Activated CD8-positive, alpha-beta memory T cell treated with anti-CD3 and anti-CD28 coated beads for 24 hours (primary cell): Measurements from ENCODE around the gene EGF.

Experiments used
- DNase-seq: peaks from one replicate; pipeline ENCODE4 v3.0.0-alpha.2; 2020

The EGF gene

DNA sequence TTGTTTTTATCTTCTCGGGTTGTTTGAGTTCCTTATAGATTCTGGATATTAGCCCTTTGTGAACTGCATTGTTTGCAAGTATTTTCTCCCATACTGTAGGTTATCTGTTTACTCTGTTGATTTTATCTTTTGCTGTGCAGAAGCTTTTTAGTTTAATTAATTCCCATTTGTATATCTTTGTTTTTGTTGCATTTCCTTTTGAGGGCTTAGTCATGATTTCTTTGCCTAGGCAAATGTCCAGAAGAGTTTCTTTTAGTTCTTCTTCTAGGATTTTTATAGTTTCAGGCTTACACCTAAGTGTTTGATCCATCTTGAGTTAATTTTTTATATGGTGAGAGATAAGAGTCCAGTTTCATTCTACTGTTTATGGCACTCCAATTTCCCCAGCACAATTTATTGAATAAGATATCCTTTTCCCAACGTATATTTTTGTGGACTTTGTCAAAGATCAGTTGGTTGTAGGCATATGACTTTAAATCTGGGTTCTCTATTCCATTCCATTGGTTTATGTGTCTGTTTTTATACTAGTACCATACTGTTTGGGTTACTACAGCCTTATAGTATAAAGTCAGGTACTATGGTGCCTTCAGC is 54.3 kb downstream of the EGF start:
- no peak for DNase-seq

- no peak for DNase-seq
Measured at GRCh38 chr4:109967798-109968520, 55.3 kb downstream of the EGF start.

- DNase-seq = no peak
Measured at GRCh38 chr4:109969087-109969486, 56.4 kb downstream of the EGF start.

GRCh38 chr4:109969919-109970318 is 57.2 kb downstream of the EGF start:
- no peak for DNase-seq

DNA sequence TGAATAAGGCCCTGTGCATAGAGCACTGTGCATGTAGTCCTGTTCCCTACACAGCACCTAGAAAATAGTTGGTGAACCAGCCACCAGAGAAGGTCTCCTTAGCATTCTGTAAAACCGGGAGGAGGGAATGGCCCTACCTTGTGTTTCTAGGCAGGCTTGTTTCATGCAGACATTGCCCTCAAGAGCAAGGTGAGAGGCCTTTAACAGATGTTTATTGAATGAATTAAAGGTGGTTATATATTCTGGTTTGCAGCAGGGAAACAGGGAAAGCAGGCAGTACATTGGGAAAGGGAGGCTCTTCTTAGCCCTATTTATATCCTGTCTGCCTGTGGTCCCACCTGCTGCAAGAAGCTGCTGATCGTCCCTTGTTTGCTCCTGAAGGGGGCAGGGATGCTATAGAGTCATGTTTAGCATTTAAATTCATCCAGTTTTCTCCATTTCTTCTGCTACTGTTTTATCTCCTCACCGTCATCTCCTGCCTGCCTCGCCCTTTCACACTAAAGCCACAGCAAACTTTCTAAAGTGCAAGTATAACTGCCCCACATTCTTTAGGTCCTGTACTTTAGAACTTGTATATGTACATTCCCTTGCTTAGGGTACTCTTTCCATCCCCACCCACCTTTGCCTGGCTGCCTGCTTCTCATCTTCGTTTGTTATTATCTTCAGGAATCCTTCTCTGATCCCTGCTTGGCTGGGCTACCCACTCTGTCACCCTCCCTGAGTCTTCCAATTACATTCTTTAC is 60.3 kb downstream of the EGF start:
- no peak for DNase-seq

DNA sequence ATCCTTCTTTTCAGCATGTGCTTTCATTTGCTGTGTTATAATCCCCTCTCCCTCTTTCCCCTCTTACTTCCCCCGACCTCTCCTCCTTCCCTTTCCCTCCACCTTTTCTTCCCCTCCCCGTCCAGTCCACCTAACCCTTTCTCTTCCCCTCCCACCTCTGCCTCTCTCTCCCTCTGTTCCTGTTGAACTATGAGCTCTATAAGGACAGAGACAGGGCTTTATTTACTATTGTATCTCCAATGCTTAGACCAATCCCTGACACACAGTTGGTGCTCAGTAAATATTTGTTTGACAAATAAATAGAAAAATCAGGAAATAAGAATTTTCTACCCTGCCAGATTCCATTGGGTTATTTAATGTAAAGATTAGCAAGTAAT is 60.8 kb downstream of the EGF start:
- no peak for DNase-seq

- no peak for DNase-seq
Measured at GRCh38 chr4:109976189-109976588, 63.5 kb downstream of the EGF start.

DNA sequence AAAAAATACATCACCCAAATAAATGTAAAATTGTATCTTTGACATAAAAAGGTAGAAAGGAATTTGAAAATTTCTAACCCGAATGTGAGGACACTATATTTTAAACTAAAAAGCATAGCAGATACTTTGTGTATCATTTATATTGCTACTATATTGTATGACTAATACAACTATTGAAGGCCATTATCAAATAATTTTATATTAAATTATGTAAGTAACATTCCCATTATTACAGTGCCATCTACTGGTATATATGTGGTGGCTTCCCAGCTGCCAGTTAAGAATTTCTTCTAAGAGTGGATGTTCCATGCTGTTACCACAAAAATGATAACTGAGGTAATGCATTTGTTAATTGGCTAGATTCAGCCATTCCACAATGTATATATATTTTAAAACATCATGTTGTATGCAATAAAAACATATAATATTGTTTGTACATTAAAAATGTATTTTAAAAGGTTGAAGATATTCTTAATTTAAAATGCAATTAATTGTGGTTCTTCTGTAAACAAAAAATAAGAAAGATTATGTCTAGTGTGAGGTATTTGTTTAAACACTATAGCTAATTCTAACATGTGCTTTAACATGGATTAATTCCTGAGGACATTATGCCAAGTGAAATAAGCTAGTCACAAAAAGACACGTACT is 65.3 kb downstream of the EGF start:
- DNase-seq = no peak

- no peak for DNase-seq
Measured at GRCh38 chr4:109978704-109979454, 66.2 kb downstream of the EGF start.

DNA sequence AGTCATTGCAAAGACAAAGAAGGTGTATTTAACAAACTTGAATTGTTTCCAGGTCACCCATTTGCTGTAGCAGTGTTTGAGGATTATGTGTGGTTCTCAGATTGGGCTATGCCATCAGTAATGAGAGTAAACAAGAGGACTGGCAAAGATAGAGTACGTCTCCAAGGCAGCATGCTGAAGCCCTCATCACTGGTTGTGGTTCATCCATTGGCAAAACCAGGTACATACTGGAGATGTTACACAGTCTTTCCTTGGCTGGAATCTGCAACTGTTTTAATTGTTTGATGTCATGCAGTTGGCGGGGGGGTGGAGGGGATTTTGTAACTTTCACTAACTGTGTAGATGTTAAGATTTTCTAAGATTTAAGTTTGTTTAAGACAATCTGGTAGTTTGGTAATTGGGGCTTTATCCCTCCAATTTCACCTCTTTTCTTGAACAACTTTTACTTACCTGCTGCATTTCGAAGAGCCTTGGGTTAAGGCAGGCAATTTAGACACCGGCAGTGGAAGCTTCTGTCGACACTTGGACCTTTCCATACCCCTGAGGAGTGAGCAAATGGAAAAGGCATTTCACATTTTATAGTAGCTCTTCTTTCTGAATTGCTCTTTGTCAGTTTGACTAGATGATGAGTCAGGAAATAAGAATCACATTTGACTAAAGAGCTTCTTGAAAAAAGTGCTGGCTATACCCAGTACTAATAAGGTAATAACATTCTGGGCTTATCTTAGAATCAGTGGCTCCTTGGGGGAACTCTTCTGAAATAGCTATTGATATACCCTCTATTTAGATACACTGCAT is 67.4 kb downstream of the EGF start:
- DNase-seq = no peak

GRCh38 chr4:109981936-109982335 is 69.3 kb downstream of the EGF start:
- DNase-seq = no peak

DNA sequence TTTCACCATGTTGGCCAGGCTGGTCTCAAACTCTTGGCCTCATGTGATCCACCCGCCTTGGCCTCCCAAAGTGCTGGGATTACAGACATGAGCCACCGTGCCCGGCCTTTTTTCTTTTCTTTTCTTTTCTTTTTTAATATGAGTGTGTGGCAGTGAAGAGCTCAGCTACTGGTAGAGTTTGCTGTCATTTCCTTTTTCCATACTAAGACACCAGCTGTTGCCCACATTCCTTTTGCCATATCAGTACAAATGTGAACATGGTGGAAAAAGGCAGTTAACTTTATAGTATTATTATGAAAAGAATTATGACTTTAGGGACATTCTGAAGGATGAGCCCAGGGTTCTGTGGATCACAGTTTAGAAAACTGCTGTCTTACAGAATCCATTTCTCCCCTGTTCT is 69.8 kb downstream of the EGF start:
- no peak for DNase-seq

- no peak for DNase-seq
Measured at GRCh38 chr4:109985993-109986974, 73.6 kb downstream of the EGF start.

DNA sequence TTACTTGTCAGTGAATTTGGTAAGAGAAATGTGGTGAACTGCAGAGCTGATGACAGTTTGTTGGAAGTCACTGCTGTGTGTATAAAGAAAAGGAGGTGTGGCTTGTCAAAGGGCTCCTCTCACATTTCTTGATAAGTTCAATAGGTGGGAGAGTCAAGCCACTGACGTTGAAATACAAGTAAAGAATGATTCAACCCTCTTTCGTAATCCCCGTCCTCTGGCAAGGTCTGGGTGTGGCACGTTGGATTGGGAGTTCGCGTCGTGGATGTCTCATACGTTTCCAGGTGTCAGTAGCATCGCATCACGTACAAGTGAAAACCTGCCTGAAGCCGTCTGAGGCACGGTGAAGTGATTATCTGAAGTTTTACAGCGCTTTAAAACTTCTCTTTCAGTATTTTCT is 76.4 kb downstream of the EGF start:
- no peak for DNase-seq

DNA sequence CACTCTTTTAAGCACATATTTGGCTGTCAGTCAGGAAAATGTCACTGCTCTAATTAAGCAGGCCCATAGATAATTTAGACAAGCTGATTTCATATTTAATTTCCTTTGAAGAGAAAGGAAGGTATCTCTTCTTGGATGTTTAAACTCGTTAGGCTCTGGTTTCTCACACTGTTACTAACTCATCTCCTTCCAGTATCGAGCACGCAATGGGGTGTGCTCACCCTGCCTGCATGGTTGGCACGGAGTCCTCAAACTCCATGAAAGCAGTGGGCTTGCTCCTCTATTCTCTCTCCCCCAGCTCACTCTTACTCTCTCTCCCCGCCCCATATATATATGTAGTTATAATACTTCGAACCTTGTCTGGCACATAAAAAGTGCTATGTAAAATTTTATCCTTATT is 76.9 kb downstream of the EGF start:
- DNase-seq = no peak

- DNase-seq = no peak
Measured at GRCh38 chr4:109990261-109991257, 77.9 kb downstream of the EGF start.

- DNase-seq = no peak
Measured at GRCh38 chr4:109993116-109993515, 80.4 kb downstream of the EGF start.

DNA sequence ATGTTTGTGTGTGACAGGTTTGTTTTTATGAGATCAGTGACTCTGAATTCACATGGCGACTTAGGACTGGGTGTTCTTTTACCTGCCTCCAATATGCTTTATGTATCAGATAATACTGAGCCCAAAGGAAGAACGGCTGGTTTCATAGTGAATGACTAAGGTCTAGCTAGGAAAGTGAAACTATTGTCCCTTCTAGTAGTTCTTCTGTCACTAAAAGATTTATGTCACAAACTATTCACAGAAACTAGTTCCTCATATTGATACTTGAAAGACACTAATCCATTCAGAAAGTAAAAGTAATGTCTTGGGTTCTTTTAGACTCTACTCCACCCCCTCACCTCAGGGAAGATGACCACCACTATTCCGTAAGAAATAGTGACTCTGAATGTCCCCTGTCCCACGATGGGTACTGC is 81.7 kb downstream of the EGF start:
- DNase-seq = no peak

DNA sequence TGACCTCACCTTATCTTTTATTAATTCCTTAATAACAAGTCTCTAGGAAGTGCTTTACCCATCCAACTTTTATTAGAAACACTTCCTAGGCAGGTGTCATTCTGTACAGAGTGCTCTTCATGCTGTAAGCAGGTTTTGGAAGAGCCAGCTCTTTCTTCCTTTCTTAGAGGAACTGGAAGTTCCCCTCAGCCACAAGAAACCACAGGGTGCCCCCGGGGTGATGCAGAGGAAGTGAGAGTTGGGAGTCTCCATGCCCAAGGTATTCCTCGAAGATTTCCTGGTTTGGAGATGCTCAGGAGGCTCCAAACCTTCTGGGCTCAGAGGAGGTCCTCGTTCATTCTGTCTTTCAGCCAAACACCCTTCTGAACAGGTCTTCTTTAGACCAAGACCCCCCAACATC is 83.8 kb downstream of the EGF start:
- DNase-seq = no peak
